H1 (cell line): ENCODE measurements around the gene TMBIM4. TPM values are rescaled to one million over a fixed set of nuclear protein-coding genes. Genes with fewer than 3 reads are reported as not detected.

ENCODE experiments used
- RNF2 ChIP-seq: fragments of 200-900, 300-1000 bp; sonication (generic); IDR thresholded peaks from 2 replicates; pipeline ENCODE4 v1.7.1; 2016; ENCODE audit warnings: borderline replicate concordance, low read depth, mild to moderate bottlenecking, antibody characterized with exemption, low read length; ENCODE audit not compliant: poor library complexity, severe bottlenecking; ENCODE audit errors: missing control alignments
- polyA plus RNA-seq, 7 experiments: library from polyadenylated mRNA; depleted of rRNA in 3 of 7; stranded (reverse) in 5 of 7; unstranded in 2 of 7; fragments of >200 nt in 5 of 7; fragments of 200-250 nt in 2 of 7; gene quantifications; 1 replicate in 5 of 7; 2 replicates in 1 of 7; 4 replicates in 1 of 7; pipeline versions ENCODE4 v1.2.1 to v1.2.3, GENCODE V29; 2011 to 2013; ENCODE audit warnings: missing spikeins in 2 of 7, mixed read lengths in 2 of 7
- total RNA-seq: library from RNA; stranded (reverse); fragmentation: NEBNext Ultra II Directional; extraction: Animal tissue kit (Norgen Biotek cat#: 25700); gene quantifications from 2 replicates; pipeline ENCODE4 v1.2.1, GENCODE V29; 2021

The TMBIM4 gene
- total and polyA plus RNA-seq, 2 of the 8 experiments (the other 6 are each of a cell fraction or from before 2014, with no cell fraction given): 12.8 to 46.6 TPM

- no peak for TF ChIP-seq RNF2
Observed at GRCh38 chr12:66197495-66197921, 27.7 kb upstream of the TMBIM4 start (continued).
